Measurements from ENCODE around the gene TBC1D24.
A peak's percentile ranks its signal among the peaks of the same experiment; 100 is the strongest.

TBC1D24 gene

GRCh38 chr16:2514333-2515179 lies 39.6 kb downstream of the TBC1D24 start:
- FAIRE-seq (peak; percentile 51), DNase-seq (ENCODE audit: insufficient read length, low spot score) (no peak)

GRCh38 chr16:2515180-2515851 lies 40.4 kb downstream of the TBC1D24 start:
- FAIRE-seq, result no peak
- DNase-seq (ENCODE audit: insufficient read length, low spot score), result no peak

GRCh38 chr16:2516391-2517240 lies 41.7 kb downstream of the TBC1D24 start:
- no peak for DNase-seq (ENCODE audit: insufficient read length, low spot score)
- FAIRE-seq, result no peak

GRCh38 chr16:2517954-2518605 lies 43.2 kb downstream of the TBC1D24 start:
- FAIRE-seq, result no peak

GRCh38 chr16:2518823-2519710 lies 44.1 kb downstream of the TBC1D24 start:
- DNase-seq (ENCODE audit: insufficient read length, low spot score) (no peak), FAIRE-seq (no peak)

More at GRCh38 chr16:2517954-2518605, 43.2 kb downstream of the TBC1D24 start:
- DNase-seq (ENCODE audit: insufficient read length, low spot score), result no peak

- DNase-seq (ENCODE audit: insufficient read length, low spot score) (no peak), FAIRE-seq (no peak)
Observed at GRCh38 chr16:2519711-2520080, 44.8 kb downstream of the TBC1D24 start.

GRCh38 chr16:2520097-2520783 lies 45.3 kb downstream of the TBC1D24 start, which contains the start of gene AMDHD2:
AMDHD2 (plus strand) TSS chr16:2520371; CDS start chr16:2520459, 88 bp downstream.
- FAIRE-seq (peak; percentile 86), DNase-seq (ENCODE audit: insufficient read length, low spot score) (peak; percentile 96)

- FAIRE-seq, result no peak
- DNase-seq (ENCODE audit: insufficient read length, low spot score), result no peak
Observed at GRCh38 chr16:2520784-2521531, 46.0 kb downstream of the TBC1D24 start.

GRCh38 chr16:2523801-2524231 lies 48.9 kb downstream of the TBC1D24 start:
- FAIRE-seq (no peak), DNase-seq (ENCODE audit: insufficient read length, low spot score) (no peak)

GRCh38 chr16:2524339-2524938 lies 49.5 kb downstream of the TBC1D24 start:
- FAIRE-seq (no peak), DNase-seq (ENCODE audit: insufficient read length, low spot score) (no peak)

- no peak for FAIRE-seq
- no peak for DNase-seq (ENCODE audit: insufficient read length, low spot score)
Observed at GRCh38 chr16:2526135-2526534, 51.2 kb downstream of the TBC1D24 start.

- no peak for FAIRE-seq
- no peak for DNase-seq (ENCODE audit: insufficient read length, low spot score)
Observed at GRCh38 chr16:2527071-2527783, 52.3 kb downstream of the TBC1D24 start.

GRCh38 chr16:2527784-2528100 lies 52.8 kb downstream of the TBC1D24 start:
- DNase-seq (ENCODE audit: insufficient read length, low spot score) (no peak), FAIRE-seq (no peak)

GRCh38 chr16:2528161-2529060 lies 53.5 kb downstream of the TBC1D24 start:
- no peak for FAIRE-seq

GRCh38 chr16:2529061-2529931 lies 54.4 kb downstream of the TBC1D24 start:
- FAIRE-seq (no peak), DNase-seq (ENCODE audit: insufficient read length, low spot score) (no peak)

More at GRCh38 chr16:2528161-2529060, 53.5 kb downstream of the TBC1D24 start:
- DNase-seq (ENCODE audit: insufficient read length, low spot score), result no peak

Data from HTR-8/SVneo (cell line).